Panc1 (cell line): Measurements from ENCODE around the gene KBTBD4. TPM values are rescaled to one million over a fixed set of nuclear protein-coding genes. Genes with fewer than 3 reads are reported as not detected.

ENCODE experiments used
- ATAC-seq: fragments of 200-7000 bp; cut with Tn5 transposase; 2 replicates; pipeline ENCODE4 v1.9.1; 2020; ENCODE audit warnings: mild to moderate bottlenecking, moderate library complexity
- Bru-seq: library from RNA; stranded (reverse); fragments of 400-500 nt; gene quantifications from one replicate; lab custom pipeline; 2021; lab: Mats Ljungman, UMichigan
- BruChase-seq, 2 experiments: library from RNA; stranded (reverse); fragments of 400-500 nt; gene quantifications; one replicate each; lab custom pipeline; 2021; lab: Mats Ljungman, UMichigan
- BruUV-seq: library from RNA; stranded (reverse); fragments of 400-500 nt; replicated peaks from 2 replicates; lab custom pipeline; 2021; lab: Mats Ljungman, UMichigan
- CTCF ChIA-PET: fragments of 300-600 bp; sonication (Branson Sonifier 250); formaldehyde crosslinking; loops from one replicate; lab custom pipeline; 2022; ENCODE audit warnings: antibody characterized with exemption; lab: Charles Lee
- POLR2A ChIA-PET: fragments of 300-600 bp; sonication (Branson Sonifier 250); formaldehyde crosslinking; loops from one replicate; lab custom pipeline; 2022; ENCODE audit warnings: antibody characterized with exemption; lab: Charles Lee
- DNase-seq: peaks from one replicate; pipeline ENCODE4 v3.0.0-alpha.2; 2010; ENCODE audit warnings: low read depth, low spot score
- H3K27ac ChIP-seq: 2 replicates; pipeline ENCODE4 v1.5.1; 2011; ENCODE audit warnings: mild to moderate bottlenecking, low read length, inconsistent platforms
- H3K27me3 ChIP-seq: fragments of 200-500 bp; sonication (Bioruptor generic); 2 replicates; pipeline ENCODE4 v1.6.0; 2014; ENCODE audit warnings: low read length, inconsistent platforms; ENCODE audit not compliant: control insufficient read depth, insufficient read depth
- H3K36me3 ChIP-seq: fragments of 200-500 bp; sonication (Bioruptor generic); 2 replicates; pipeline ENCODE4 v1.5.1; 2014; ENCODE audit warnings: inconsistent platforms, mild to moderate bottlenecking, low read length, moderate library complexity; ENCODE audit not compliant: control insufficient read depth, insufficient read depth
- H3K4me1 ChIP-seq: 2 replicates; pipeline ENCODE4 v1.5.1; 2011; ENCODE audit warnings: inconsistent platforms, mild to moderate bottlenecking, low read length, moderate library complexity; ENCODE audit not compliant: control insufficient read depth, insufficient read depth
- H3K4me3 ChIP-seq, 2 experiments: 2 replicates each; pipeline ENCODE4 v1.5.1; 2011 to 2012; ENCODE audit warnings: low read depth in 2 of 2, low read length in 2 of 2, mild to moderate bottlenecking in 2 of 2, inconsistent platforms in 1 of 2, moderate library complexity in 1 of 2
- H3K9me3 ChIP-seq: fragments of 200-500 bp; sonication (Bioruptor generic); 2 replicates; pipeline ENCODE4 v1.5.1; 2014; ENCODE audit warnings: low read depth, mild to moderate bottlenecking, inconsistent platforms, low read length, moderate library complexity; ENCODE audit not compliant: control insufficient read depth, insufficient read depth
- CTCF ChIP-seq: fragments of 450-650 bp; IDR thresholded peaks from 2 replicates; pipeline ENCODE4 v1.5.1; 2017; ENCODE audit warnings: mild to moderate bottlenecking
- POLR2AphosphoS5 ChIP-seq: IDR thresholded peaks from 2 replicates; pipeline ENCODE4 v1.6.1; 2012; ENCODE audit warnings: mild to moderate bottlenecking, low read depth, low read length, moderate library complexity
- REST ChIP-seq, 2 experiments: IDR thresholded peaks; 2 replicates each; pipeline ENCODE4 v1.6.1; 2011 to 2012; ENCODE audit warnings: low read depth in 2 of 2, control low read depth in 1 of 2, low read length in 1 of 2, mild to moderate bottlenecking in 1 of 2, moderate library complexity in 1 of 2; ENCODE audit not compliant: insufficient read depth in 1 of 2
- SIN3A ChIP-seq: IDR thresholded peaks from 2 replicates; pipeline ENCODE4 v1.6.1; 2012; ENCODE audit warnings: low read depth, mild to moderate bottlenecking, low read length, moderate library complexity, borderline replicate concordance; ENCODE audit not compliant: insufficient read depth
- TCF7L2 ChIP-seq: IDR thresholded peaks from 2 replicates; pipeline ENCODE4 v1.6.1; 2011; ENCODE audit warnings: mild to moderate bottlenecking, low read depth, low read length, inconsistent platforms
- in situ Hi-C: cut with HindIII; loops from 2 replicates; pipeline ENCODE4 v1.10.0; 2016; ENCODE audit warnings: low sequenced_read_pairs, low pct_unique_long_range_greater_than_20kb
- intact Hi-C: fragments of 100-400 bp; cut with micrococcal nuclease; formaldehyde crosslinking; loops from one replicate; pipeline ENCODE4 v1.10.0; 2022; ENCODE audit not compliant: unreplicated experiment
- long read RNA-seq: library from polyadenylated mRNA; unstranded; transcript quantifications from one replicate; pipeline ENCODE4 v2.0.0, GENCODE V29; 2021; ENCODE audit not compliant: unreplicated experiment
- polyA plus RNA-seq: library from polyadenylated mRNA; unstranded; fragments of >200 nt; gene quantifications from one replicate; pipeline ENCODE4 v1.2.1, GENCODE V29; 2012; ENCODE audit warnings: missing spikeins; ENCODE audit not compliant: insufficient read length
- total RNA-seq: library from RNA; stranded (reverse); gene quantifications from one replicate; pipeline ENCODE4 v1.2.1, GENCODE V29; 2021; ENCODE audit not compliant: unreplicated experiment

The KBTBD4 gene
- 23.2 TPM for total RNA-seq
- polyA plus RNA-seq: 24.7 TPM
- percentile 72 among the genes with signal in this experiment for Bru-seq, nascent RNA
- percentile 92 among the genes with signal in this experiment for BruChase-seq, experiment 1, labeled RNA remaining after a 2-hour chase
- BruChase-seq, experiment 2, labeled RNA remaining after a 6-hour chase: percentile 68 among the genes with signal in this experiment
- long read RNA-seq, transcript KBTBD4-209 (3 exons, 3,079 nt): minor isoform, 13 of 99 reads
- long read RNA-seq, transcript KBTBD4-202 (4 exons, 2,372 nt): major isoform, 68 of 99 reads
- long read RNA-seq, partial matches to known transcripts: 0 of 99 reads
- long read RNA-seq, other reads (novel, unspliced or antisense): 15 of 99 reads

DNA sequence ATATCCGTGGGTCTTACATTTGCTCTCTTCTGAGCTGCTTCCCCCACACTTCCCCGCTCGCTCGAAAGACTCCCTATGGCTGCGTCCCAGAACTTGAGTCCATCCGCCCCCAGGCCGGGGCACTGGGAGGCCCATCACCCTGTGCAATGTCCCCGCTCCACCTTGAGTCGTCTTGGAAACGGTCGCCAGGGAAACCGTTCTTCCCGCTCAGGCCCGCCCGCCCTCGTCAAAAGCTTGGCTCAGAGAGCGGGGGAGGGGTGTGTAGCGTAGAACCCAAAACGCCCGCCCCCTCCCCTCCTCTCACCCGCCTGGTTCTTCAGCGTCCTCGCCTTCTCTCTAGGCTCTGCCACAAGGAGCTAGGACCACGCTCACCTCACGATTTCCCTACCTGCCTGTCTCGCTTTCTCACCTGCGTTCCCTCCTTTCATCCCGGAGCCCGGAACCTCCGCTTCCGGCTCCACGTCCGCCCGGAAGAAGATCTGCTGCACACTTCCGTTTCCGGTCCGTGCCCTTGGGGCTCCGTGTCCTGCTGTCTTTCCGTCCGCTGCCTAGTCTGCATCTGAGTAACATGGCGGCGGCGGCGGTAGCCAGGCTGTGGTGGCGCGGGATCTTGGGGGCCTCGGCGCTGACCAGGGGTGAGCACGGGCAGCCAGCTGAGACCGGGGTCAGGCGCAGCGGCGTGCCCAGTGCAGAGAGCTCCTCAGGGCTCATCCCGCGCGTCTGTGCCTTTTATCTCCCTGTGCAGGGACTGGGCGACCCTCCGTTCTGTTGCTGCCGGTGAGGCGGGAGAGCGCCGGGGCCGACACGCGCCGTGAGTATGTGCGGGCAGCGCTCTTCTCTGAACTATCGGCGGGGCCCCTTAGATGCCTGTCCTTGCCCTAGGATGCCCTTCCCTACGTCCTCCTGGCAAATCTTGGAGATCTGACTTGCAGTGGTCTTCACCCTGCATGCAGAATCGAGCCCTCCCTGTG lies at the start of gene KBTBD4, which contains the start of gene NDUFS3:
Gene KBTBD4 (minus strand): TSS at position 447 of the 971 bp plus-strand sequence. CDS start 19 bp downstream, at position 428.
Gene NDUFS3 (plus strand): TSS at position 551 of the 971 bp plus-strand sequence. CDS start 18 bp downstream, at position 569.
- ChIA-PET POLR2A (interaction anchor here (0.6 to 0.8 kb wide), 5 partner anchors 28 to 141 kb away, joined by 3 to 13 read pairs (median 4); no protein-coding TSS in a partner anchor), CTCF (no interaction called here)
- no peak for TF ChIP-seq CTCF
- TF ChIP-seq REST (IDR thresholded peaks at IDR 0.05; ENCODE audit: insufficient read depth in 1 of 2, low read depth in 2 of 2, low read length in 1 of 2): peak in 1 of 2 experiments; percentile 71; a peak in 1 of 4 replicates
- TF ChIP-seq POLR2AphosphoS5: peak; percentile 83
- peak; percentile 79 for TF ChIP-seq TCF7L2
- peak; percentile 56; the same call in 1 of the 2 replicates for TF ChIP-seq SIN3A
- Histone ChIP-seq H3K27ac (peak within 1 kb of the TSS; percentile 90), H3K9me3 (no peaks in the 10 kb centered on the region), H3K27me3 (no peaks in the 10 kb centered on the region), H3K4me3 (peak within 1 kb of the TSS; percentile 98 to 100), H3K4me1 (peaks cover 17% of the 10 kb centered on the region), H3K36me3 (peaks cover 13% of the 10 kb centered on the region)
- DNase-seq: peak; percentile 32
- in situ Hi-C loops: no loop called here
- ATAC-seq: peak; percentile 94
- BruUV-seq: TSS peak; percentile 91
- intact Hi-C loops: no loop called here

GRCh38 chr11:47628026-47628425 lies 49.3 kb upstream of the KBTBD4 start:
- H3K27ac ChIP-seq: no peak overlapping the region
- intact Hi-C loops: no loop called here
- H3K27me3 ChIP-seq: no peaks in the 10 kb centered on the region
- in situ Hi-C loops: no loop called here
- ChIA-PET POLR2A (interaction anchor here (0.6 kb wide), 1 partner anchor 13 kb away, joined by 3 read pairs; no protein-coding TSS in a partner anchor), CTCF (interaction anchor here (0.6 kb wide), 1 partner anchor 280 kb away, joined by 7 read pairs; no protein-coding TSS in a partner anchor)
- H3K4me3 ChIP-seq: no peak overlapping the region
- H3K36me3 ChIP-seq: peaks cover 20% of the 10 kb centered on the region
- BruUV-seq: no TSS peak
- H3K4me1 ChIP-seq: no peaks in the 10 kb centered on the region
- no peak for ATAC-seq
- H3K9me3 ChIP-seq: no peaks in the 10 kb centered on the region
- TF ChIP-seq SIN3A (no peak), TCF7L2 (no peak), REST (IDR thresholded peaks at IDR 0.05; ENCODE audit: insufficient read depth in 1 of 2, low read depth in 2 of 2, low read length in 1 of 2) (no peak)
- no peak for DNase-seq
